Measurements from ENCODE around the gene CLDN19. TPM values are rescaled to one million over a fixed set of nuclear protein-coding genes. Genes with fewer than 3 reads are reported as not detected.

Gene CLDN19
- polyA plus RNA-seq, 1 donor from 2014 or later: not detected

DNA sequence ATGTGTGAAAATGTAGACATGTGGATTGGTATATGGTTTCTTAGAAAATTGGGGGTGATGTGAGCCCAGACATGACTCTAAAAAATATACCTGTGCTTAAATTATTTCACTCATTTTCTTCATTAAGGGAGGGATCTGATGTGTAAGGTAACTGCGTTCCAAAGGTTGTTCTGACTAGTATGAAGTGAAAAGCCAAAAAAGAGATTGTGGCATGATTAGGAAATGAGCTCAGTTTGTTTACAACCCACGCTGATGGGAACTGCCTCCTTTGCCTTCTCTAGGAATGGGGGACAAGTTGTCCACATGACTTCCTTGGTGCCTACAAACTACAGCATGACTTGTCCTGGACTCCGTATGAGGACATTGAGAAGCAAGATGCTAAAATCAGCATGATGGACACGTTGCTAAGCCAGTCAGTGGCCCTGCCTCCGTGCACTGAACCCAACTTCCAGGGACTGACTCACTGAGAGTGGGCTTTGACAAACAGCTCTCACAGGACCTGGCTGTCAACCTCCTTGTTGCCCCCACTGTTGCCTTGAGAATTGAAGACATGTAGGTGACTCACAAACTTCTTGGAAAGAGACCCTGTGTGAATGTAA is 35.0 kb upstream of the CLDN19 start:
- H3K79me2 ChIP-seq (replicated peaks; ENCODE audit: insufficient read depth, low read length): peaks cover 20% of the 10 kb centered on the region
- H3K4me3 ChIP-seq (ENCODE audit: low read length): no peak overlapping the region
- TF ChIP-seq MXI1 (conservative IDR thresholded peaks at IDR 0.05; ENCODE audit: poor library complexity, severe bottlenecking): no peak
- no peak for TF ChIP-seq POLR2AphosphoS5 (IDR thresholded peaks at IDR 0.05)
- TF ChIP-seq, protein P1, sequence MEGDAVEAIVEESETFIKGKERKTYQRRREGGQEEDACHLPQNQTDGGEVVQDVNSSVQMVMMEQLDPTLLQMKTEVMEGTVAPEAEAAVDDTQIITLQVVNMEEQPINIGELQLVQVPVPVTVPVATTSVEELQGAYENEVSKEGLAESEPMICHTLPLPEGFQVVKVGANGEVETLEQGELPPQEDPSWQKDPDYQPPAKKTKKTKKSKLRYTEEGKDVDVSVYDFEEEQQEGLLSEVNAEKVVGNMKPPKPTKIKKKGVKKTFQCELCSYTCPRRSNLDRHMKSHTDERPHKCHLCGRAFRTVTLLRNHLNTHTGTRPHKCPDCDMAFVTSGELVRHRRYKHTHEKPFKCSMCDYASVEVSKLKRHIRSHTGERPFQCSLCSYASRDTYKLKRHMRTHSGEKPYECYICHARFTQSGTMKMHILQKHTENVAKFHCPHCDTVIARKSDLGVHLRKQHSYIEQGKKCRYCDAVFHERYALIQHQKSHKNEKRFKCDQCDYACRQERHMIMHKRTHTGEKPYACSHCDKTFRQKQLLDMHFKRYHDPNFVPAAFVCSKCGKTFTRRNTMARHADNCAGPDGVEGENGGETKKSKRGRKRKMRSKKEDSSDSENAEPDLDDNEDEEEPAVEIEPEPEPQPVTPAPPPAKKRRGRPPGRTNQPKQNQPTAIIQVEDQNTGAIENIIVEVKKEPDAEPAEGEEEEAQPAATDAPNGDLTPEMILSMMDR (IDR thresholded peaks at IDR 0.05; ENCODE audit: poor library complexity, severe bottlenecking): no peak
- TF ChIP-seq EZH2 (IDR thresholded peaks at IDR 0.05; ENCODE audit: borderline replicate concordance, insufficient read depth, low read length, poor library complexity, severe bottlenecking): no peak
- TF ChIP-seq, protein P2, sequence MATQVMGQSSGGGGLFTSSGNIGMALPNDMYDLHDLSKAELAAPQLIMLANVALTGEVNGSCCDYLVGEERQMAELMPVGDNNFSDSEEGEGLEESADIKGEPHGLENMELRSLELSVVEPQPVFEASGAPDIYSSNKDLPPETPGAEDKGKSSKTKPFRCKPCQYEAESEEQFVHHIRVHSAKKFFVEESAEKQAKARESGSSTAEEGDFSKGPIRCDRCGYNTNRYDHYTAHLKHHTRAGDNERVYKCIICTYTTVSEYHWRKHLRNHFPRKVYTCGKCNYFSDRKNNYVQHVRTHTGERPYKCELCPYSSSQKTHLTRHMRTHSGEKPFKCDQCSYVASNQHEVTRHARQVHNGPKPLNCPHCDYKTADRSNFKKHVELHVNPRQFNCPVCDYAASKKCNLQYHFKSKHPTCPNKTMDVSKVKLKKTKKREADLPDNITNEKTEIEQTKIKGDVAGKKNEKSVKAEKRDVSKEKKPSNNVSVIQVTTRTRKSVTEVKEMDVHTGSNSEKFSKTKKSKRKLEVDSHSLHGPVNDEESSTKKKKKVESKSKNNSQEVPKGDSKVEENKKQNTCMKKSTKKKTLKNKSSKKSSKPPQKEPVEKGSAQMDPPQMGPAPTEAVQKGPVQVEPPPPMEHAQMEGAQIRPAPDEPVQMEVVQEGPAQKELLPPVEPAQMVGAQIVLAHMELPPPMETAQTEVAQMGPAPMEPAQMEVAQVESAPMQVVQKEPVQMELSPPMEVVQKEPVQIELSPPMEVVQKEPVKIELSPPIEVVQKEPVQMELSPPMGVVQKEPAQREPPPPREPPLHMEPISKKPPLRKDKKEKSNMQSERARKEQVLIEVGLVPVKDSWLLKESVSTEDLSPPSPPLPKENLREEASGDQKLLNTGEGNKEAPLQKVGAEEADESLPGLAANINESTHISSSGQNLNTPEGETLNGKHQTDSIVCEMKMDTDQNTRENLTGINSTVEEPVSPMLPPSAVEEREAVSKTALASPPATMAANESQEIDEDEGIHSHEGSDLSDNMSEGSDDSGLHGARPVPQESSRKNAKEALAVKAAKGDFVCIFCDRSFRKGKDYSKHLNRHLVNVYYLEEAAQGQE (IDR thresholded peaks at IDR 0.05; ENCODE audit: borderline replicate concordance): no peak
- no peak for TF ChIP-seq RAD21 (conservative IDR thresholded peaks at IDR 0.05)
- TF ChIP-seq EP300 (conservative IDR thresholded peaks at IDR 0.05; ENCODE audit: poor library complexity, severe bottlenecking): no peak
- no peaks in the 10 kb centered on the region for H4K20me1 ChIP-seq (ENCODE audit: insufficient read depth)
- no peak overlapping the region for H3K27ac ChIP-seq (ENCODE audit: low read length)
- no peaks in the 10 kb centered on the region for H3F3A ChIP-seq (ENCODE audit: insufficient read depth, low read length, poor library complexity, severe bottlenecking)
- H3K36me3 ChIP-seq (ENCODE audit: insufficient read depth, low read length): peaks cover 15% of the 10 kb centered on the region
- H2AFZ ChIP-seq (ENCODE audit: low read depth, low read length): no peak overlapping the region
- H3K27me3 ChIP-seq (ENCODE audit: insufficient read depth, low read depth, low read length): no peaks in the 10 kb centered on the region
- H3K9ac ChIP-seq (ENCODE audit: low read length): no peak overlapping the region
- H3K9me3 ChIP-seq (ENCODE audit: low read length): no peaks in the 10 kb centered on the region
- no peaks in the 10 kb centered on the region for H3K9me2 ChIP-seq (ENCODE audit: insufficient read depth, low read length)
- no peak overlapping the region for H3K4me2 ChIP-seq (ENCODE audit: low read length)

DNA sequence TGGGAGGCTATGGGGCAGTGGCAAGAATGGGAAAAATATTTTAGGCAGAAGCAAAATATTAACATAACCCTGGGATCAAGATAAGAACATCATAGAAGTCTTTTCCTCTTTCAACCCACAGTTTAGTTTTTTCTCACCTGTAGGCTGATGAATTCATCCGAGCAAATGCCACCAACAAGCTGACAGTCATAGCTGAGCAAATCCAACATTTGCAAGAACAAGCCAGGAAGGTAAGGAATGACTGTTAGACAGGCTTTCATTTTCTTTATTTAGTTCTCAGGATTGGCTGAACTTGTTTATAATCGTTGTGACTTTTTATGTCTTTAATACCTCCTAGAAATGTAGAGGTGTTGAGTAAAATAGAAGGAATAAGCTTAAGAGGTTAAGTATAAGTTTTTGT is 33.4 kb upstream of the CLDN19 start:
- Histone ChIP-seq H3K9me2 (ENCODE audit: insufficient read depth, low read length) (no peaks in the 10 kb centered on the region), H4K20me1 (ENCODE audit: insufficient read depth) (no peaks in the 10 kb centered on the region), H3K9me3 (ENCODE audit: low read length) (no peaks in the 10 kb centered on the region), H3K79me2 (replicated peaks; ENCODE audit: insufficient read depth, low read length) (peaks cover 34% of the 10 kb centered on the region), H3K4me3 (ENCODE audit: low read length) (no peak overlapping the region), H3K4me2 (ENCODE audit: low read length) (no peak overlapping the region), H3K36me3 (ENCODE audit: insufficient read depth, low read length) (peaks cover 15% of the 10 kb centered on the region), H3K9ac (ENCODE audit: low read length) (no peak overlapping the region), H3K27ac (ENCODE audit: low read length) (no peak overlapping the region), H3K27me3 (ENCODE audit: insufficient read depth, low read depth, low read length) (no peaks in the 10 kb centered on the region), H3F3A (ENCODE audit: insufficient read depth, low read length, poor library complexity, severe bottlenecking) (no peaks in the 10 kb centered on the region), H2AFZ (ENCODE audit: low read depth, low read length) (no peak overlapping the region)
- TF ChIP-seq, protein P2 (IDR thresholded peaks at IDR 0.05; ENCODE audit: borderline replicate concordance): no peak
- no peak for TF ChIP-seq MXI1 (conservative IDR thresholded peaks at IDR 0.05; ENCODE audit: poor library complexity, severe bottlenecking)
- no peak for TF ChIP-seq EP300 (conservative IDR thresholded peaks at IDR 0.05; ENCODE audit: poor library complexity, severe bottlenecking)

Measured in neural cell (in vitro differentiated cells).